ENCODE measurements around the gene SCYL3. TPM values are rescaled to one million over a fixed set of nuclear protein-coding genes. Genes with fewer than 3 reads are reported as not detected.

Gene SCYL3
- total RNA-seq, 4 donors from 2014 or later, result 6.2 to 14.3 (median 12.8) TPM

GRCh38 chr1:169844941-169845608 lies 48.6 kb downstream of the SCYL3 start:
- in situ Hi-C loops (cut with MboI; ENCODE audit: low sequenced_read_pairs in 4 of 4), result no loop called here
- H3K27ac ChIP-seq, result no peak overlapping the region
- H3K4me1 ChIP-seq, result no peaks in the 10 kb centered on the region
- TF ChIP-seq POLR2A (IDR thresholded peaks at IDR 0.05), result no peak
- TF ChIP-seq CTCF (IDR thresholded peaks at IDR 0.05 in 4 of 5, conservative IDR thresholded peaks at IDR 0.05 in 1 of 5), result no peak
- ATAC-seq (no peak), DNase-seq (no peak)
- H3K27me3 ChIP-seq, result no peaks in the 10 kb centered on the region
- no peaks in the 10 kb centered on the region for H3K9me3 ChIP-seq
- intact Hi-C loops (cut with DNase I; ENCODE audit: low total_unique reads), result no loop called here
- H3K36me3 ChIP-seq, result peaks cover 3 to 49% of the 10 kb centered on the region in 2 donors
- H3K4me3 ChIP-seq, result no peak overlapping the region

DNA sequence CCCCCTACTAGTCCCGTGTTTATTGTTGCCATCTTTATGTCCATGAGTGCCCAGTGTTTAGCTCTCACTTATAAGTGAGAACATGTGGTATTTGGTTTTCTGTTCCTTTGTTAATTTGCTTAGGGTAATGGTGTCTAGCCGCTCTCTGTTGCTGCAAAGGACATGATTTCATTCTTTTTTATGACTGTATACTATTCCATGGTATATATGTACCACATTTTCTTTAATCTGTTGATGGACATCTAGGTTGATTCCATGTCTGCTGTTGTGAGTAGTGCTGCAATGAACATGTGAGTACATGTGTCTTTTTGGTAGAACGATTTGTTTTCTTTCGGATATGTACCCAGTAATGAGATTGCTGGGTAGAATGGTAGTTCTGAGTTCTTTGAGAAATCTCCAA lies 54.8 kb downstream of the SCYL3 start:
- TF ChIP-seq POLR2A (IDR thresholded peaks at IDR 0.05) (no peak), CTCF (IDR thresholded peaks at IDR 0.05 in 4 of 5, conservative IDR thresholded peaks at IDR 0.05 in 1 of 5) (no peak)
- intact Hi-C loops (cut with DNase I; ENCODE audit: low total_unique reads) (no loop called here), in situ Hi-C loops (cut with MboI; ENCODE audit: low sequenced_read_pairs in 4 of 4) (no loop called here)
- H3K36me3 ChIP-seq, result peaks cover 0 to 11% of the 10 kb centered on the region in 2 donors
- no peak for ATAC-seq
- H3K4me3 ChIP-seq, result no peak overlapping the region
- no peaks in the 10 kb centered on the region for H3K9me3 ChIP-seq
- DNase-seq, result no peak
- no peaks in the 10 kb centered on the region for H3K27me3 ChIP-seq
- H3K4me1 ChIP-seq, result no peaks in the 10 kb centered on the region
- H3K27ac ChIP-seq, result no peak overlapping the region

DNA sequence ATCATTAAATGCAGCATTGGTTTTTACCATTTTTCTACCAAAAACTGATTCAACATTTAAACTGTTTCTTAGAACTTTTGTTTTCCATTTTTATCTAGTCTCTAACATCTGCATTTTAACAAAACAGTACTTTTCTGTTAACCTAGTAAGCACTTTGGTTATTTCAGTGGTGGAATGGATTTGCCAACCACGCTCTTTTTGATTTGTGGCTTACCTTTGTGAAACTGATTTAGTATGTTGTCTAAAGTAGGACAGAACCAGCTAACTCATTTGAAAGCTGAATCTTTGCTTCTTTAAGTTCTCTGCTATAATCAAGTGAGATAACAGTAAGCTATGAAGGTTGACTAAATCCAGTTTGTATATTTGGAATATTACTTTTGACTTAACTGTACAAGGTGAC lies 57.5 kb downstream of the SCYL3 start:
- H3K4me1 ChIP-seq, result no peaks in the 10 kb centered on the region
- no peak overlapping the region for H3K4me3 ChIP-seq
- no peaks in the 10 kb centered on the region for H3K9me3 ChIP-seq
- intact Hi-C loops (cut with DNase I; ENCODE audit: low total_unique reads) (no loop called here), in situ Hi-C loops (cut with MboI; ENCODE audit: low sequenced_read_pairs in 4 of 4) (no loop called here)
- H3K27ac ChIP-seq, result no peak overlapping the region
- DNase-seq (no peak), ATAC-seq (no peak)
- H3K36me3 ChIP-seq, result peaks cover 0 to 11% of the 10 kb centered on the region in 2 donors
- H3K27me3 ChIP-seq, result no peaks in the 10 kb centered on the region
- TF ChIP-seq POLR2A (IDR thresholded peaks at IDR 0.05), result no peak
- no peak for TF ChIP-seq CTCF (IDR thresholded peaks at IDR 0.05 in 4 of 5, conservative IDR thresholded peaks at IDR 0.05 in 1 of 5)

DNA sequence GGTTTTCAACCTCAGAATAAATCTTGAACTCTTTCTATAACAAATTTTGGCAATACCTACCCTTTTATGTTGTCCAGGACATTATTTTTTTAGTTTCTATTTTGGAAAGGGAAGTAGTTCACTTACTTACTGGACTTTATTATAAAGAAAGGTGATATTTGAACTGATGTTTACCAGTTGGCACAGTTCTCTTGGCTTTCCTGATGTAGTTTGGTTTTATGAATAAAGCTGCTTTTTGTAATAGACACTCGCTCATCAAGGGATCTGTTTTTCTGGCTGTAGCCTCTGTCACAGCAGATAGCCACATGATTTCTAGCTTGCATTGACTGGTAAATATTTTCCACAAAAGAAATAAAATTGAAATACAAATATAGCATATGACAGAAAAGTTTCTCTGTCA lies 58.0 kb downstream of the SCYL3 start:
- Histone ChIP-seq H3K4me1 (no peaks in the 10 kb centered on the region), H3K9me3 (no peaks in the 10 kb centered on the region), H3K4me3 (no peak overlapping the region), H3K36me3 (peaks cover 0 to 11% of the 10 kb centered on the region in 2 donors), H3K27ac (no peak overlapping the region), H3K27me3 (no peaks in the 10 kb centered on the region)
- DNase-seq (no peak), ATAC-seq (no peak)
- in situ Hi-C loops (cut with MboI; ENCODE audit: low sequenced_read_pairs in 4 of 4) (no loop called here), intact Hi-C loops (cut with DNase I; ENCODE audit: low total_unique reads) (no loop called here)
- TF ChIP-seq POLR2A (IDR thresholded peaks at IDR 0.05) (no peak), CTCF (IDR thresholded peaks at IDR 0.05 in 4 of 5, conservative IDR thresholded peaks at IDR 0.05 in 1 of 5) (no peak)

DNA sequence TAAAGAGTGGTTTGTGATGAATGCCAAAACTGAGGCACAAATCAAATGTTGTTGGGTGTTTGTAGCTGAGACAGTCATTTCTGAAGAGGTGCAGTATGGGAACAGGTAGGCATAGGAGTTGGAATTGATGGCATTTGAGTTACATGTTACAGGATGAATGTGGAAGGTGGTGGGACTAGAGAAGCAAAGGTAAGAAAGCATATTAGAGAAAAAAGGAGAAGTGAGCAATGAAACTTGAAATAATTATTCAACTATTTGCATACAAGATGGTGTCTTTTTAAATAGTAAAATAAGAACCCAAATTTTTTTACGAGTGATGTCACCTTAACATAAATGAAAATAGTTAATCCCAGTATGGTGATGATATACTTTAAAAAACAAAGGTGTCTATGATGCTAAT lies 58.8 kb downstream of the SCYL3 start:
- Histone ChIP-seq H3K4me1 (no peaks in the 10 kb centered on the region), H3K9me3 (no peaks in the 10 kb centered on the region), H3K36me3 (peaks cover 0 to 16% of the 10 kb centered on the region in 2 donors), H3K27ac (no peak overlapping the region), H3K4me3 (no peak overlapping the region), H3K27me3 (no peaks in the 10 kb centered on the region)
- in situ Hi-C loops (cut with MboI; ENCODE audit: low sequenced_read_pairs in 4 of 4), result no loop called here
- no peak for TF ChIP-seq POLR2A (IDR thresholded peaks at IDR 0.05)
- no peak for TF ChIP-seq CTCF (IDR thresholded peaks at IDR 0.05 in 4 of 5, conservative IDR thresholded peaks at IDR 0.05 in 1 of 5)
- ATAC-seq, result no peak
- intact Hi-C loops (cut with DNase I; ENCODE audit: low total_unique reads), result no loop called here
- no peak for DNase-seq
